ENCODE measurements around the gene S100A1.

DNA sequence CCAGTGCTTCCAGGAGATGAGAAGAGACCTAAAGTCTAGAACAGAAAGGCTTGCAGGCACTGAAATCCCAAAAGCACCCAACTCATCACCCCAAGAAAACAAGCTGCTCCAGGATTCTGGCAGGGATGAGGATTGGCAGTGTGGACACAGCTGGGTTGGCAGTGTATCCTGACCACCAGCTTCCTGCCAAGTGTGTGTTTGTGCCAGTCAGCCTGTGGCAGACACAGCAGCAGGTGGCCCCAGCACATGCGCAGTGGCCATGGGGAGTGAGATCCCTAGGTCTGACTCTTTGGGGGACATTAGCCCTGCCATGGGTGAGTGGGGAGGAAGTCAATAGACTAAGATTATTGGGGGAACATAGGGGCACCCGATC, 21.6 kb downstream of the S100A1 start:
- TF ChIP-seq REST (IDR thresholded peaks at IDR 0.05; ENCODE audit: insufficient replicate concordance, low read depth) (no peak), CTCF (IDR thresholded peaks at IDR 0.05; ENCODE audit: insufficient read depth, low read length) (no peak), POLR2AphosphoS5 (IDR thresholded peaks at IDR 0.05; ENCODE audit: low read depth) (no peak), GABPA (IDR thresholded peaks at IDR 0.05; ENCODE audit: low read depth) (no peak), SPI1 (IDR thresholded peaks at IDR 0.05; ENCODE audit: borderline replicate concordance, low read depth) (no peak)
